IPS DF 6.9 (cell line): ENCODE results near the gene NTN3.

Source experiments
- DNase-seq: peaks from one replicate; pipeline ENCODE4 v3.0.0-alpha.2; 2013; ENCODE audit warnings: low read depth, low spot score
- H3K27ac ChIP-seq: one replicate; pipeline ENCODE4 v1.5.1; 2013; ENCODE audit warnings: low read length, control low read depth
- H3K27me3 ChIP-seq: 2 replicates; pipeline ENCODE4 v1.6.1; 2013; ENCODE audit warnings: mild to moderate bottlenecking, low read length; ENCODE audit not compliant: control insufficient read depth, insufficient read depth
- H3K36me3 ChIP-seq: 2 replicates; pipeline ENCODE4 v1.6.1; 2013; ENCODE audit warnings: low read length; ENCODE audit not compliant: control insufficient read depth, insufficient read depth
- H3K4me1 ChIP-seq: 2 replicates; pipeline ENCODE4 v1.6.1; 2013; ENCODE audit warnings: low read length; ENCODE audit not compliant: control insufficient read depth, insufficient read depth
- H3K4me3 ChIP-seq: 2 replicates; pipeline ENCODE4 v1.5.1; 2013; ENCODE audit warnings: mild to moderate bottlenecking, low read length
- H3K9me3 ChIP-seq: 2 replicates; pipeline ENCODE4 v1.6.1; 2013; ENCODE audit warnings: low read length, inconsistent platforms; ENCODE audit not compliant: control insufficient read depth, insufficient read depth
- WGBS: extraction: QIAGEN DNeasy Blood & Tissue Kit; methylation state at CpG from one replicate; pipeline ENCODE4 v1.1.7; 2013; ENCODE audit warnings: mixed read lengths, missing lambda C conversion rate; ENCODE audit not compliant: insufficient read length, insufficient coverage; 5-methylcytosine and 5-hydroxymethylcytosine counted together

NTN3 gene

GRCh38 chr16:2516391-2517240, 45.5 kb downstream of the NTN3 start:
- H3K27me3 ChIP-seq, result no peaks in the 10 kb centered on the region
- WGBS, result no CpG with 5 or more reads among the region's 11 CpGs
- no peaks in the 10 kb centered on the region for H3K9me3 ChIP-seq
- H3K4me3 ChIP-seq, result no peak overlapping the region
- no peak for DNase-seq
- no peaks in the 10 kb centered on the region for H3K36me3 ChIP-seq
- peaks cover 10% of the 10 kb centered on the region for H3K4me1 ChIP-seq
- H3K27ac ChIP-seq, result no peak overlapping the region

GRCh38 chr16:2517954-2518605, 47.0 kb downstream of the NTN3 start:
- no peak for DNase-seq
- Histone ChIP-seq H3K9me3 (no peaks in the 10 kb centered on the region), H3K4me1 (peaks cover 5% of the 10 kb centered on the region; the same call in 1 of the 2 replicates), H3K27ac (no peak overlapping the region), H3K27me3 (no peaks in the 10 kb centered on the region), H3K36me3 (no peaks in the 10 kb centered on the region), H3K4me3 (no peak overlapping the region)
- WGBS, result no CpG with 5 or more reads among the region's 12 CpGs

DNA sequence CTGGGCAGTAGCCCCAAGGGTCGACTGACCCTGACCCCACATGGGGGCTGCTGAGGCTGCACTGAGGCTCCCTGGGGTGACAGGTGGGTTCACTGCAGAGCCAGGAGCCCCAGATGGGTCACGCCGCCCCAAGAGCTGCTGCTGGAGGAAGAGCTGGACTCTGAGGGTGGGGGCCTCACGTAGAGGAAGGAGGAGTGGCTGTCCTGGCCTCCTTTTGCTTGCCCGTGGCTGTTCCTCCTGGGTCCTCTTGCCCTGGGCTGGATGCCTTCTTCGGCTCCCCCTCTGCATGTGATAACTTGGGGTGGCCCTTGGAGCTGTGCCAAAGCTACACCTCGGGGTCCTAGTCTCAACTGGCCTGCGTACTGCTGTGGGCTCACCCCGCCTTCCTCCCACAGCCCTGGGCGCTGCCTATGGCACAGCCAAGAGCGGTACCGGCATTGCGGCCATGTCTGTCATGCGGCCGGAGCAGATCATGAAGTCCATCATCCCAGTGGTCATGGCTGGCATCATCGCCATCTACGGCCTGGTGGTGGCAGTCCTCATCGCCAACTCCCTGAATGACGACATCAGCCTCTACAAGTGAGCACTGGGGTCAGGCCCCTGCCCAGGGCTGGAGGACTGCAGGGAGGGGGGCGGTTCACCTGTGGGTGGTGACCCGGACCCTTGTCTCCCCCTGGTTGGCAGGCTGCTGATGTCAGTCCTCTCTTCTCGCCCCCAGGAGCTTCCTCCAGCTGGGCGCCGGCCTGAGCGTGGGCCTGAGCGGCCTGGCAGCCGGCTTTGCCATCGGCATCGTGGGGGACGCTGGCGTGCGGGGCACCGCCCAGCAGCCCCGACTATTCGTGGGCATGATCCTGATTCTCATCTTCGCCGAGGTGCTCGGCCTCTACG, 48.0 kb downstream of the NTN3 start:
- Histone ChIP-seq H3K4me3 (no peak overlapping the region), H3K36me3 (no peaks in the 10 kb centered on the region)
- DNase-seq, result no peak

DNA sequence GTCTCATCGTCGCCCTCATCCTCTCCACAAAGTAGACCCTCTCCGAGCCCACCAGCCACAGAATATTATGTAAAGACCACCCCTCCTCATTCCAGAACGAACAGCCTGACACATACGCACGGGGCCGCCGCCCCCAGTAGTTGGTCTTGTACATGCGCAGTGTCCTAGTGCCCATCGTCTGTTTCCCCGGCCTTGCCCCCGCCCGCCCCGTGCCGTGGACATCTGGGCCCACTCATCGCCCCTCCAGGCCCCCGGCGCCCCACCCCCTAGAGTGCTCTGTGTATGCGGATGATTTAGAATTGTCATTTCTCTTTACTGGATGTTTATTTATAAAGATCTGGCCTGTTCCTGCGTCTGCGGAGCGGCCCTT, 48.6 kb downstream of the NTN3 start:
- Histone ChIP-seq H3K27ac (no peak overlapping the region), H3K4me1 (0 out of 2 replicates have a peak, but pooled peaks cover 5% of the 10 kb centered on the region), H3K36me3 (no peaks in the 10 kb centered on the region), H3K27me3 (no peaks in the 10 kb centered on the region), H3K9me3 (no peaks in the 10 kb centered on the region), H3K4me3 (no peak overlapping the region; the same call in 1 of the 2 replicates)
- WGBS, result no CpG with 5 or more reads among the region's 22 CpGs
- DNase-seq, result no peak

More for the DNA sequence above, 48.0 kb downstream of the NTN3 start:
- Histone ChIP-seq H3K27me3 (no peaks in the 10 kb centered on the region), H3K4me1 (peaks cover 5% of the 10 kb centered on the region; the same call in 1 of the 2 replicates), H3K27ac (no peak overlapping the region), H3K9me3 (no peaks in the 10 kb centered on the region)
- no CpG with 5 or more reads among the region's 39 CpGs for WGBS

DNA sequence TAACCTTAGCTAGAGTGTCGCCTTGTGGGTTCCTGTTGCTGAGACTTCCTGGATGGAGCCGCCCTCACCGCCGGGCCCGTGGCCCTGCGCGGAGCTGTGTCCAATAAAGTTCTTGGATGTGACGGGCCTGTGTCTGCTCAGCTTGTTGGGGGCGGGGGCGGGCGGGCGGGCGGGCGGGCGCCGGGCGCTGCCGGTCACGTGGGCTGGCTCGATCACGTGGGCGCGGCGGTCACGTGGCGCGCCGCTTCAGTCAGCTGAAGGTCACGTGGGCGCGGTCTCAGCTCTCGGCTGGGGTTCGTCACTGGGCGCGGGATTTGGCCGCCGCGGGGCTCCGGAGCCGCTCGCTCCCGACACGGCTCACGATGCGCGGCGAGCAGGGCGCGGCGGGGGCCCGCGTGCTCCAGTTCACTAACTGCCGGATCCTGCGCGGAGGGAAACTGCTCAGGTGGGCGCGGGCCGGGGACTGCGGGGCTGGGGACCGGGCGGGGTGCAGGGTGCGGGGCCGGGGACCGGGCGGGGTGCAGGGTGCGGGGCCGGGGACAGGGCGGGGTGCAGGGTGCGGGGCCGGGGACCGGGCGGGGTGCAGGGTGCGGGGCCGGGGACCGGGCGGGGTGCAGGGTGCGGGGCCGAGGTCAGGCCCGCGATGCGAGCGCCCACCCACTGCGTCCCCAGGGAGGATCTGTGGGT, 49.1 kb downstream of the NTN3 start, which contains the start of gene AMDHD2:
AMDHD2 (plus strand) TSS at position 275 of the 687 bp plus-strand sequence; CDS start at position 363, 88 bp downstream.
- Histone ChIP-seq H3K9me3 (no peaks in the 10 kb centered on the region), H3K4me3 (peak within 1 kb of the TSS; percentile 67), H3K4me1 (0 out of 2 replicates have a peak, but pooled peaks cover 2% of the 10 kb centered on the region), H3K27me3 (no peaks in the 10 kb centered on the region), H3K27ac (no peak within 1 kb of the TSS), H3K36me3 (no peaks in the 10 kb centered on the region; the same call in 1 of the 2 replicates)
- no CpG with 5 or more reads among the region's 83 CpGs for WGBS
- DNase-seq, result no peak

GRCh38 chr16:2520784-2521531, 49.9 kb downstream of the NTN3 start:
- Histone ChIP-seq H3K4me3 (peak overlapping the region; percentile 67), H3K4me1 (0 out of 2 replicates have a peak, but pooled peaks cover 1% of the 10 kb centered on the region), H3K9me3 (no peaks in the 10 kb centered on the region), H3K27me3 (no peaks in the 10 kb centered on the region), H3K27ac (no peak overlapping the region), H3K36me3 (peaks cover under 1% of the 10 kb centered on the region; the same call in 1 of the 2 replicates)
- no peak for DNase-seq
- WGBS, result no CpG with 5 or more reads among the region's 41 CpGs
